GM19099 (cell line): ENCODE data around the gene OR56A3.

Source experiments
- POLR2A ChIP-seq: IDR thresholded peaks from 3 replicates; pipeline ENCODE4 v1.6.1; 2011; ENCODE audit warnings: low read depth; ENCODE audit not compliant: insufficient read length; ENCODE audit errors: extremely low read depth

Gene OR56A3

GRCh38 chr11:5938603-5938965 is 3.5 kb upstream of the OR56A3 start:
- TF ChIP-seq POLR2A = no peak

- no peak for TF ChIP-seq POLR2A
Observed at GRCh38 chr11:5940748-5941147, 1.3 kb upstream of the OR56A3 start.

- TF ChIP-seq POLR2A = no peak
Observed at GRCh38 chr11:5955586-5955985, 13.5 kb downstream of the OR56A3 start.

- no peak for TF ChIP-seq POLR2A
Observed at GRCh38 chr11:5966958-5967357, 24.9 kb downstream of the OR56A3 start.

DNA sequence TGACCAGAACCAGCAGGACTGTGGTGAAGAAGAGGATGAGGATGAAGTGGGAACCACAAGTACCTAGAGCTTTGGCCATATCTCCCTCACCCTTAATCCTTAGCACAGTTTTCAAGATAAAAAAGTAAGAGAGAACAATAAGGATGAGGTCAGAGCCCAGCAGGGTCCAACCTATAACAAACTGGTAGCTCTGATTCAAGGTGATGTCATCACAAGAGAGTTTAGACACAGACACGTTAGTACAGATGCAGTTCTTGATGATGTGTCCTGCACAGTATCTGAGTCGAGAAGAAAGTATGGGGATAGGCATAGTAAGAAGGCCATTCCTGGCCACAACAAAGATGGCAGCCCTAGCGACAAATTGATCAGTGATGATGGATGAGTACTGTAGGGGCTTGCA is 25.7 kb downstream of the OR56A3 start:
- no peak for TF ChIP-seq POLR2A

- TF ChIP-seq POLR2A = no peak
Observed at GRCh38 chr11:5968394-5968793, 26.3 kb downstream of the OR56A3 start, which contains the start of gene OR56A5. Gene OR56A5, minus strand, starts transcription at chr11:5968494. Its CDS starts 0 bp downstream, at chr11:5968494.

DNA sequence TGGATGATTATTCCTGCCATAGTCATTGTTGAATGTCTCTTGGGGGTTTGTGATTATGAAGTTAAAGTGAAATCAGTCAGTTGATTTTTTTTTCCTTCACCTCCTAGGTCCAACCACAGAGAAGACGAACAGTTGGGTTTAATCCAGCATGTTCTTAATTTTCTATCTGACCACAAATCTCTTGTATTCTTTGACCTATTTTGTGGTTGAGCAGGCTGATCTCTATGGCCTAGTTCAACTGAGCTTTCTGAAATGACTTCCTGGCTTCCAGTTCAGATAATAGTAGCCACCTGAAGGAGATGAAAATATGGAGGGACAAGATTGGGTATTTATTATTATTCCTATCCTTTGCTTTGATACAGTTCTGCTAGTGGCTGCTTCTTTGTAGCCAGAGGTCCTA is 31.5 kb downstream of the OR56A3 start:
- TF ChIP-seq POLR2A = no peak

DNA sequence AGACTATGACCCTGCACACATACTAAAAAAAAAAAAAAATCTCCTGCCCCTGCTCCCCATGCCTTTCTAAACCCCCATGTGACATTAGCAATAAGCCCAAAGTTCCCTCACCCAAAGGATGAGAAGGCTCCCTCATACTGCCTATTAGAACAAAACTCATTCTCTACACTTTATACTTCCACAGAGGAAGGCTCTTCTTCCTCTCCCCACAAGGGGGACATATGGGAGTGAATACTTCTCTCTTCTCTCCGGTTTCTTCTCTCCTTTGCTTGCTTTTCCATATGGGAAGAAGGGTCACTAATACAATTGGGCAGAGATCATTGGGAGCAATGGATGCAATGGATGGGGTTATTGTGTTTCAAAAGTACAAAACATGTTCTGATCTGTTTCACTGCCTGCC is 41.4 kb downstream of the OR56A3 start:
- TF ChIP-seq POLR2A = no peak

- TF ChIP-seq POLR2A = no peak
Observed at GRCh38 chr11:5986885-5987284, 44.8 kb downstream of the OR56A3 start, which contains the start of gene OR52L1. Gene OR52L1, minus strand, starts transcription at chr11:5986985. Its CDS starts 55 bp downstream, at chr11:5986930.

DNA sequence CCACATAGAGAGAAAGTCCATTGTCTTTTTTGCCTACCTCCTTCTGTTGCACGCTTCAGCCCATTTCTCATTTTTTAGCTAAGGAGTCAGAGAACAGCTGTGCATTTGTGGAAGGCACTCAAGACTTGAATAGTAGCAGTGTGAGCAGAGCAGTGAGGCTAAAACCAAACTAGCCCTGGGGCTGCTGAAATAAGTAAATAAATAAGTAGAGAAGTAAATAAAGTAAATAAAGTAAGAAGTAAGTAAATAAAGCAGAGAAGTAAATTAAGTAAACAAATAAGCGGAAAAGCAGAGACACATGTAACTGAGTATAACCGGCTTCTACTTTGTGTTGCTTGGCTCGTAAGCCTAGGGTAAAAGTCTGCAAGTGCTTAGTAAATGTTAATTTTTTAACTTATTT is 47.2 kb downstream of the OR56A3 start:
- no peak for TF ChIP-seq POLR2A

DNA sequence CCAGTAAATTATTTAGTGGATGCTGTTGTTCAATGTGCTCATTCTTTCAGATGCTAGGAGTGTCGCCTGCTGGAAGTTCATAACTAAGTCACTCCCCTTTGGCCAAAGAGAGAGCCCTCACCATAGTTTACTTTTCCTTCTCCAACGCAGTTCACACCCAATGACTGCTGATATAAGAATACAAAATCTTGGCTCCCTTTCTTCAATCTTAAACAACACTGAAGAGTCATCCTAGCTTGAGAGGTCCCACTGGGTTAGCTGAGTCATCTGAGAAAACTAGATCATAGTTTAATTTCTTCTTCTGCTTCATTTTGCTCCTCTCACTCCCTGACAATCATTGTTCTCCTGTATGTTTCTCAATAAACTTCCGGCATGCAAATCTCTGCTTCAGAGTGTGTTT is 50.1 kb downstream of the OR56A3 start:
- no peak for TF ChIP-seq POLR2A

DNA sequence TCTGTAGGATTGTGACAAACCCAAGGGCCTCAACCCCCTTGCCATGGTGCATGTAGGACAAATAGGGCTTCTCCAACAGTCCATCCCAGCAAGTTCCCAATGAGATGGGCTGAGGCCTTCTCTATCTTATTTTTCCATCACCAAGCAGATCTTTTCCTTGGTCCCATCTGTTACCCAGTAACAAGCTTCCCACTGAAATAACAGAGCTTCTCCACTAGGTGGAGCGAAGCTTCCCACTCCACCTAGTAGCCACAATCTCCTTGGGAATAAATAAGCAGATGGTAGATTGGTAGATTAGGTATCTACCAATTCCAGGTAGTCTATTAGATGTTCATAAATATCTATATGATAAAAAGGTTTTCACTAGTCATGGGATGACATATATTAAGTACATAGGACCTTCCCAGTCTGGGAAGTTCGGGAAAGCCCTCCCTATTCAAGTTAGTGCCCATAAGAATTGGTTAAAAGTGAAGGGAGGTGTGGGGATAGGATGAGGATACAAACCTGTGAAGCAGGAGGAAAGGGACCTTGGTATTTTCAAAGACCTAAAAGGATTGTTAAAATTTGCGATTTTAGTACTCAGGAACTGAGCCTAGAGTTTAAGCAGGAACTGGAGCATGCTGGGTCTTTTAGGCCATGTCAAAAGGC is 50.7 kb downstream of the OR56A3 start:
- no peak for TF ChIP-seq POLR2A

DNA sequence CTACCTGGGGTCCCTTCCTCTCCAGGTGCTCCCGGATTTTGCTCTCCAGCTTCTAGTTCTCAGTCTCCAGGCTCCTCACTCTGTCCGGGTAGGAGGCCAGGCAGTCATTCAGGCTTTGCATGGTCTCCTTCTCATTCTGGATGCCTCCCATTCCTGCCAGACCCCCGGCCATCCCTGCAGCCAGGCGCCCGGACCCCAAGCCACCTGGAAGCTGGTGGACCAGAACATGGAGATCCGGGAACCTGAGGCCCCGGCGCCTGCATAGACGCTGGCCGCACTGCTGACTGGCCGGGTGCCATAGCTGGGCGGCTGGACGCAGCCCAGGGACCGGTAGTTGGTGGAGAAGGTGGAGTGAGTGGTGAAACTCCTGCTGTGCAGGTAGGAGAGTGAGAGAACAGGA is 52.7 kb downstream of the OR56A3 start:
- no peak for TF ChIP-seq POLR2A
